NCI-H1092 treated with DMSO at 0.1 percent for 48 hours (cell line): ENCODE measurements around the gene TACR3.
"Not testable (repeated sequence)": the region's sequence is repeated elsewhere in the genome, so short reads cannot be mapped to it uniquely, and the experiment has no call there.

ENCODE experiments used
- DNase-seq: peaks from one replicate; lab custom pipeline; 2025; lab: John Stamatoyannopoulos, UW

Gene TACR3

GRCh38 chr4:103719830-103720207 is at the start of gene TACR3:
Gene TACR3 (minus strand): TSS chr4:103719985. CDS start chr4:103719675, 310 bp downstream.
- no peak for DNase-seq

DNA sequence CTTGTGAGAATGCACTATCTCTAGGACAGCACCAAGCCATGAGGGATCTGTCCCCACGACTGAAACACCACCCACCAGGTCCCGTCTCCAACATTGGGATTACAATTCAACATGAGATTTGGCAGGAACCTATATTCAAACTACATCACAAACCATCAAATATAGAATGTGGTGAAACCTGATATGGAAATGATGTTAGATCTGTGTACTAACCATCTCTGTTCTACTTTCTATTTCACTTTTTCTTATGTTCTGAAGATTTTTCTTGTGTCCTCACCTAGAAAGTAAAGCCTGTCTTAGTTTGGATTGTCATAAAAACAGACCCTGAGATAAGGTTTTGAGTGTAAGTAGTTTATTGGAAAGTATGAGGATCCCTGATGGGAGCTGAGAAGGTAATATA is 37.8 kb upstream of the TACR3 start:
- DNase-seq, result no peak

DNA sequence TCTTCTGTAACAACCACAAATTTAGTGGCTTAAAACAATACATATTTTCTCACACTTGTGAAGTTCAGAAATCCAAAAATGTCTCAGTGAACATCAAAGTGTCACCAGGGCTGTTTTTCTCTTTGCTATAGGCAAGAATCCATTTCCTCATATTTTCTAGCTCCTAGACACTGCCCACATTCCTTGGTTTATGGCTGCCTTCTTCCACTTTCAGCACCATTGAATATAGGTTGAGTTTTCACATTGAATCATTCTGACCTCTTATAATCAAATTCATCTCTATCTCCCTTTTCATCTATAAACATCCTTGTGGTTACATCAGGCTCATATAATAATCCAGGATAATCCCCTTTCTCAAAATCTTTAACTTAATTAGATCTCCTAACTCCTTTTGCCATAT is 37.0 kb upstream of the TACR3 start:
- DNase-seq, result no peak

- DNase-seq, result no peak
Observed at GRCh38 chr4:103754844-103755243, 35.1 kb upstream of the TACR3 start.

DNA sequence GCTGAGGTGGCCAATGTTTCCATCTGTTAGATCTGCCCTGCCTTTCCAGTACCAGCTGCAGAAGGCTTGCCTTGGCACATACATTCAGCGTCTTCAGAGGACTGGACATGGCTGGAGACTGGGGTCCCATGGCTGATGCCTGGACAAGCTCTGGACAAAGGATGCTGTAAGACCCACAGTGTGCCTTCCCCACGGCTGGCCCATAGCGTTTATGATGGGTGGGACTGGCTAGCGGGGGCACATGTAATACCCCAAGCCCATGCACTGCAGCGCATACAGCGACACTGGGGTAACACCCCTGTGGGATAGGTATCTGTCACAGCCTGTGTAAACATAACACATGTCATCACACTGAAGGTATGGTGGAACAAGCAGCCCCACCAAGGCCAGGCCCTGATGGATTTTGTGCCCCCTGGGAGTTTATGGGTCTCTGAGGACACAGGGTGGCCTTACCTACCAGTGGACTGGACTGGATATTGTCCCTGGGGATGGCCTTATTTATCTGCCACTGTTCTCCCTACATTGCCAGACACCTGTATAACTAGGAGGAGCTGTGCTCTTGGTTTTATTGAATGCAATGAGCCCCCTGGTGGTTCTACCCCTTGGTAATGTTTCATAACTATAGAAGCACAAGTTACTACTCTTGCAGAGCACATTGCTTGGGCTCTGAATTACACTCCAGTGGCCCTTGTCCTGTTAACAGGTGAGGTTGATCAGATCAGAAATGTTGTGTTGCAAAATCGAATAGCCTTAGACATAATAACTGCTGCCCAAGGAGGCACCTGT is 34.3 kb upstream of the TACR3 start:
- DNase-seq, result no peak

DNA sequence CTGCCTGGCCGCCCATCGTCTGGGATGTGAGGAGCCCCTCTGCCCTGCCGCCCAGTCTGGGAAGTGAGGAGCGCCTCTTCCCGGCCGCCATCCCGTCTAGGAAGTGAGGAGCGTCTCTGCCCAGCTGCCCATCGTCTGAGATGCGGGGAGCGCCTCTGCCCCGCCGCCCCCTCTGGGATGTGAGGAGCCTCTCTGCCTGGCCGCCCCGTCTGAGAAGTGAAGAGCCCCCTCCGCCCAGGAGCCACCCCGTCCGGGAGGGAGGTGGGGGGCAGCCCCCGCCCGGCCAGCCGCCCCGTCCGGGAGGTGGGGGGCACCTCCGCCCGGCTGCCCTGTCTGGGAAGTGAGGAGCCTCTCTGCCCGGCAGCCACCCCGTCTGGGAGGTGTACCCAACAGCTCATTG is 3.4 kb upstream of the TACR3 start:
- DNase-seq, result not testable (repeated sequence)

DNA sequence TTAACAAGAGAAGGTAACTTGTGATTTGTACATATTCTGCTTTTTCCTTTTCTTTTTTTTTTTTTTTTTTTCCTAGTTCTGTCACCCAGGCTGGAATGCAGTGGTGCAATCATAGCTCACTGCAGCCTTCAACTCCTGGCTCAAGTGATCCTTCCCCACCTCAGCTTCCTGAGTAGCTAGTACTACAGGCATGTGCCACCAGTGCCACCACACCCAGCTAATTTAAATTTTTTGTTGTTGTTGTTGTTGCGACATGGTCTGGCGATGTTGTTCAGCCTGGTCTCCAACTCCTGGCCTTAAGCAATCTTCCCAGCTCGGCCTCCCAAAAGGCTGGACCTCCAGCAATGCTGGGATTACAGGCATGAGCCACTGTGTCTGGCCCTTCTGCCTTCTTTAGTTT is 1.5 kb upstream of the TACR3 start:
- DNase-seq, result no peak

DNA sequence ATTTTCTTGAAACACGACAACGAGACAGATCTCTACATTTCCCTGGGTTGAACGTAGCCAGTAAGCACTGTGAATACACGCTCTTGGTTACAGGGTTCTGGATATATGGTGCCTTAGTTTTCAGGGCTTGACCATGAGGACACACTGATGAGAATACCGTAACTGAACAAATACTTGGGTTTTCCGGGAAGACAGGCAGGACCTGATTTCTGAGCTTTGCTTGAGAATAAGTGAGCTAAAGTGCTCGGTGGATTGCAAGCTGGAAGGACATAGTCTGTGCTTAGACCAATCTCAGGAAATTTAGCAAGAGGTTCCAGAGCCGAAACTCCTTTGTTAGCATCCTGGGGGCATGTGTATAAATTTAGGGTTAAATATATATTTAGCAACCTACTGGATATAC is 876 bp upstream of the TACR3 start:
- DNase-seq, result no peak

GRCh38 chr4:103719105-103719829 is 518 bp downstream of the TACR3 start:
- DNase-seq, result no peak

GRCh38 chr4:103692615-103693014 is 27.2 kb downstream of the TACR3 start:
- DNase-seq, result no peak

DNA sequence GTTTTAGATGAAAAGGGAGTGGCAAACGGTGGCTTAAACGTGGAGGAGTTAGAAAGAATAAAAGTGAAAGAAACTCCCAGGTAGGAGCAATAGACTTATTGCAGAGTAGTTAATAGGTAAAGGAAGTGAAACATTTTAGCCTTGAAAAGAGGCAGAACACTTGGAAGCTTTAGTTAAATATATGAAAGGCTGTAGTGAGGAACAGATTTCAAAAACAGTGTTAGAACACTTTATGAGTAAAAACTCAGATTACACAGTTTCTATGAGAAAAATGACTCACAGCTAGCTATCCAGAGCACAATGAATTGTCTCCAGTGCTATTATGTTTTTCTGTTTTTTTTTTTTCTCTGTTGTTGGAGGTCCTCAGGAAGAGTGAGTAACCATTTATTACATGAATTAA is 45.8 kb downstream of the TACR3 start:
- DNase-seq, result no peak

DNA sequence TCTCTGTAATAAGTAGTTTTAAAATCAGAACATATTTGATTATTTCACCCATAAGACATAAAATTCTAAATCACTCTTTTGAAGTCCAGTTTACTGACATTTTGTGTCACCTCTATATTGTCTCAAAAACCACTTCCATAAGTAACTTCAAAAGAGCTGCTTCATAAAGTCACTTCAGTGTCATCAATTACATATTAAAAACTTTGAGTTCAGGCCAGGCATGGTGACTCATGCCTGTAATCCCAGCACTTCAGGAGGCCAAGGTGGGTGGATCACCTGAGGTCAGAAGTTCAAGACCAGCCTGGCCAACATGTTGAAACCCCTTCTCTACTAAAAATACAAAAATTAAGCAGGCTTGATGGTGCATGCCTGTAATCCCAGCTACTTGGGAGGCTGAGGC is 53.0 kb downstream of the TACR3 start:
- DNase-seq, result not testable (repeated sequence)

DNA sequence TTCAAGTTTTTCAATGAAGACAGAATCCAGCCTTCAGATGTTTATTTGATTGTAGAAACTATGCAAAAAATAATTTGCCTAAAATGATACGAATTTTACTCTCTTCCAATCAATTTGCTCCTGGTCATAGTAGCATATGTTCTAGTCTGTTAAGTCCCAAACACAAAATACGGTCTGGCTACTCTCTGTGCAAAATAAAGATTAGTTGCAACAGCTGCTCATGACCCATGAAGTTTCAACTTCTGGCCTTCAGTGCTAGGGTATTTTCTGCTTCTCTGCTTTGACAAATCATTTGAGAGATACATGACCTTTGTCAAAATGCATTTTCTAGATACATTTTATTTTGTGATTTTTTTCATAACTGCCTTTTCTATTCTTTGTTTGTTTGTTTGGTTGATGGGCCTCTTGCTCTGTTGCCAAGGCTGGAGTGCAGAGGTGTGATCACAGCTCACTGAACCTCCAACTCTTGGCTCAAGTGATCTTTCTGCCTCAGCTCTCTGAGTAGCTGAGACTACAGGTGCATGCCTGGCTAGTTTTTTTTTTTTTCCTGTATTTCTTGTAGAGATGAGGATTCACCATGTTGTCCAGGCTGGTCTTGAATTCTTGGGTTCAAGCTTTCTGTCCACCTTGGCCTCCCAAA is 55.2 kb downstream of the TACR3 start:
- no peak for DNase-seq

DNA sequence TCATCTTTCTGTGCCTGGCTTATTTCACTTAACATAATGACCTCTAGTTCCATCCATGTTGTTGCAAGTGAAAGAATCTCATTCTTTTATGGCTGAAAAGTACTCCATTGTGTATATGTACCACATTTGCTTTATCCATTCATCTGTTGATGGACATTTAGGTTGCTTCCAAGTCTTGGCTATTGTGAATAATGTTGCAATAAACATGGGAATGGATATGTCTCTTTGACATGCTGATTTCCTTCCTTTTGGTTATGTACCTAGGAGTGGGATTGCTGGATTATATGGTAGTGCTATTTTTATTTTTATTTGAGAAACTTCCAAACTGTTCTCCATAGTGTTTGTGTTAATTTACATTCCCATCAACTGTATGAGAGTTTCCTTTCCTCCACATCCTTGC is 71.2 kb downstream of the TACR3 start:
- DNase-seq, result no peak

GRCh38 chr4:103645991-103646390 is 73.8 kb downstream of the TACR3 start:
- no peak for DNase-seq

DNA sequence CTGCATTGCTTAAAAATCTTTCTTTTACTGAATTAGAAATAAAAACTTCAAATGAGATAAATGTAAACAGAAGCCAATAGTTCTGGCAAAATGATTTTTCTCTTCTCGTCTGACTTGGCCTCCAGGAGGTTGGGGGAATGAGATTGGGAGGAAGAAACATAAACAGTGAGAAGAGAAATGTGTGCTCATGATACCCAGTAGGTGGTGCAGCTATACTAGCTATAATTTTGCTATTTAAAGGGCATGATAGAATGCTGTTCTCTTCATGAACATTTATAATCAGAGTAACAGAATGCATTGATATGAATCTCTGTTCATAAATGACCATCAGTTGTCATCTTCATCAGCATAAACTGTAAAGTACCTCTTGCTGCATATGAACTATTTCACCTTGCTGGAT is 85.5 kb downstream of the TACR3 start:
- no peak for DNase-seq

- DNase-seq, result no peak
Observed at GRCh38 chr4:103626296-103626695, 93.5 kb downstream of the TACR3 start.

GRCh38 chr4:103591841-103592240 is 127.9 kb downstream of the TACR3 start:
- no peak for DNase-seq

DNA sequence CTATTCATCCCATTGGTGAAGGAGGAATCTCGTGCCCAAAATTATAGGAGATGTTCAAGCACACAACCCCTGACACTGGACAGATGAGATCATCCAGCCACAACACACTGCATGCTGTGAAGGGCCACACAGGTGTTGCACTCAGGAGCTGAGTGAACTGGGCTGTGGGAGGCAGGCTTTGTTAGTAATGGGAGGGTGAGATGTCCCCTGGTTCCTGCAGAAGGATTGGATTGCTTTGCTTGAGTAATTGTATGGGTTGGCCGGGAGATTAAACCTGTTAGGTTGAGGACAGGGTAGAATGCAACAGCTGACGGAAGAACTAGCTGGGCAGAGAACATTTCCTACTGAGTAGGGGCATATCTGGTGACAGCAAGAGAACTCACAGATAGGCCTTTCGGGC is 152.2 kb downstream of the TACR3 start:
- DNase-seq, result no peak

DNA sequence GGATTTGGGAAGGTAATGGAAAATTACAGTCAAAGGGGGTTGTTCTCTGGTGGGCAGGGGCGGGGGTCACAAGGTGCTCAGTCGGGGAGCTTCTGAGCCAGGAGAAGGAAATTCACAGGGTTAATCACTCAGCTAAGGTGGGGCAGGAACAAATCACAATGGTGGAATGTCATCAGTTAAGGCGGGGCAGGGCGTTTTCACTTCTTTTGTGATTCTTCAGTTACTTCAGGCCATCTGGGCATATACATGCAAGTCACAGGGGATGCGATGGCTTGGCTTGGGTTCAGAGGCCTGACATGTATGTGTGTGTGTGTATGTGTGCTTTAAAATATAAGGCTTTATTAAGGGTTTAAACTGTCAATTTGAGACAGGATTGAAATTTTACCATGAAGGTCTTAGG is 160.6 kb downstream of the TACR3 start:
- DNase-seq, result not testable (repeated sequence)
